Suprapubic skin (tissue), 4 donors: ENCODE results near the gene PELI2. TPM values are rescaled to one million over a fixed set of nuclear protein-coding genes. Genes with fewer than 3 reads are reported as not detected.

Experiments used
- DNase-seq, 2 donors: peaks; one replicate each; pipeline ENCODE4 v3.0.0-alpha.2; 2019; ENCODE audit warnings: low spot score in 2 of 2
- H3K27ac ChIP-seq: fragments of 200-600 bp; sonication (generic); one replicate; pipeline ENCODE4 v1.5.1; 2019
- H3K27me3 ChIP-seq: fragments of 200-600 bp; sonication (generic); one replicate; pipeline ENCODE4 v1.5.1; 2019
- H3K36me3 ChIP-seq: fragments of 200-600 bp; sonication (generic); one replicate; pipeline ENCODE4 v1.5.1; 2019
- H3K4me1 ChIP-seq: fragments of 200-600 bp; sonication (generic); one replicate; pipeline ENCODE4 v1.5.1; 2019
- H3K4me3 ChIP-seq: fragments of 200-600 bp; sonication (generic); one replicate; pipeline ENCODE4 v1.5.1; 2019; ENCODE audit warnings: mild to moderate bottlenecking
- H3K9me3 ChIP-seq: fragments of 200-600 bp; sonication (generic); one replicate; pipeline ENCODE4 v1.5.1; 2019
- EP300 ChIP-seq: sonication (generic); formaldehyde crosslinking; IDR thresholded peaks from one replicate; pipeline ENCODE4 v1.6.1; 2017; ENCODE audit warnings: antibody characterized with exemption
- POLR2A ChIP-seq, 2 donors: fragments of 450-650 bp; IDR thresholded peaks; one replicate each; pipeline ENCODE4 v1.6.1; 2017; ENCODE audit warnings: antibody characterized with exemption in 2 of 2, mild to moderate bottlenecking in 2 of 2, moderate library complexity in 2 of 2
- POLR2AphosphoS5 ChIP-seq, 3 donors: sonication (generic); formaldehyde crosslinking; IDR thresholded peaks; one replicate each; pipeline ENCODE4 v1.6.1; 2017; ENCODE audit warnings: antibody characterized with exemption in 3 of 3
- WGBS: methylation state at CpG from one replicate; pipeline ENCODE4 v1.1.5; 2018; 5-methylcytosine and 5-hydroxymethylcytosine counted together
- total RNA-seq, 4 donors: library from RNA; depleted of rRNA; stranded (reverse); fragments of >200 nt; gene quantifications; one replicate each; pipeline ENCODE4 v1.1.0, GENCODE V29; 2016
- TF ChIP-seq, protein P1 (sequence below), 2 donors: fragments of 200-600 bp in 1 of 2; fragments of 450-650 bp in 1 of 2; sonication (generic) in 1 of 2; IDR thresholded peaks; one replicate each; pipeline ENCODE4 v1.5.1; 2016 to 2019; ENCODE audit warnings: antibody characterized with exemption in 2 of 2, mild to moderate bottlenecking in 1 of 2, moderate library complexity in 1 of 2

The PELI2 gene
- total RNA-seq, 4 donors from 2014 or later: 6.9 to 19.4 (median 12.6) TPM

DNA sequence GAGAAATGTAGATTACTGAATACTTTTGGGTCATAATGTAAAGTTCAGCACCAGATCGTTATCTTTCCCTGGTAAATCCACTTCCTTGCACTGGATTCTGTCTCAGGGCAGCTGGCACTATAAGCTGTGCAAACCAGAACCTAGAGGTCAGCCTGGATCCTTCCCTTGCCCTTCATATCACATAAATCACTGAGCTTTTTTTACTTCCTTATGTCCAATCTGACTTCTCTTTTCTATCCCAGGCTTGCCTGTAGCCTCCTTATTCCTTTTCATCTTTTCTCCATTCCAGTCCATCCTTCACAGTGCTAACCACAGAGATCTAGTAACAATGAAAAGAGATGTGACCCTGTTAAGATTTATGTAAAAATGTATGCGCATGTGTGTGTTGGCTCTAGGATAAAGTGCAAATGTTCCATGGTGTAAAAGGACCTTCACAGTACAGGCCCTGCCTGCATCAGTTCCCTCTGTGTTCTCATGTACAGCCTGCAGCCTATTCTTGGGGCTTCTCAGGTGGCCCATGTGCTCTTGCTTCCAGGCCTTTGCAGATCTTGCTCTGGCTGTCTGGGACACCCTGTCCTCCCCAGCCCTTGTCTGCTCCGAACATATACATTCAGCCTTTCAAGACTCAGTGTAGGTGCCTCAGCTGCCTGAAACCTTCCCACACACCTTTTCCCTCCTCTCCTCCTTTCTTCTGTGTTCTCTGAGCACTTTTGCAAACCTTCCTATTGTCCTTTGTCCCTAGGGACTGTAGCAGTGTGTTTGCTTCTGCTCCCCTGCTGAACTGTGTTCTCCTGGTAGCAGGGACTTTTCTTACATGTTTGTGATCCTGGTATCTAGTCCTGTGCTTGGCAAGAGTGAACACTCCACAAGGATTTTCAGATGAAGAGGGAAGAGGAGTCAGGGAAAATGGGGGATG, 30.0 kb downstream of the PELI2 start:
- Histone ChIP-seq H3K27ac (no peak overlapping the region), H3K27me3 (no peaks in the 10 kb centered on the region), H3K4me3 (no peak overlapping the region), H3K9me3 (no peaks in the 10 kb centered on the region), H3K4me1 (peaks cover 4% of the 10 kb centered on the region), H3K36me3 (no peaks in the 10 kb centered on the region)
- WGBS: 76% methylated on average over 3 of the region's 3 CpGs
- no peak for DNase-seq
- TF ChIP-seq EP300: no peak
- TF ChIP-seq, protein P1, sequence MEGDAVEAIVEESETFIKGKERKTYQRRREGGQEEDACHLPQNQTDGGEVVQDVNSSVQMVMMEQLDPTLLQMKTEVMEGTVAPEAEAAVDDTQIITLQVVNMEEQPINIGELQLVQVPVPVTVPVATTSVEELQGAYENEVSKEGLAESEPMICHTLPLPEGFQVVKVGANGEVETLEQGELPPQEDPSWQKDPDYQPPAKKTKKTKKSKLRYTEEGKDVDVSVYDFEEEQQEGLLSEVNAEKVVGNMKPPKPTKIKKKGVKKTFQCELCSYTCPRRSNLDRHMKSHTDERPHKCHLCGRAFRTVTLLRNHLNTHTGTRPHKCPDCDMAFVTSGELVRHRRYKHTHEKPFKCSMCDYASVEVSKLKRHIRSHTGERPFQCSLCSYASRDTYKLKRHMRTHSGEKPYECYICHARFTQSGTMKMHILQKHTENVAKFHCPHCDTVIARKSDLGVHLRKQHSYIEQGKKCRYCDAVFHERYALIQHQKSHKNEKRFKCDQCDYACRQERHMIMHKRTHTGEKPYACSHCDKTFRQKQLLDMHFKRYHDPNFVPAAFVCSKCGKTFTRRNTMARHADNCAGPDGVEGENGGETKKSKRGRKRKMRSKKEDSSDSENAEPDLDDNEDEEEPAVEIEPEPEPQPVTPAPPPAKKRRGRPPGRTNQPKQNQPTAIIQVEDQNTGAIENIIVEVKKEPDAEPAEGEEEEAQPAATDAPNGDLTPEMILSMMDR (IDR thresholded peaks at IDR 0.05): no peak
- no peak for TF ChIP-seq POLR2A (IDR thresholded peaks at IDR 0.05)
- TF ChIP-seq POLR2AphosphoS5 (IDR thresholded peaks at IDR 0.05): no peak

DNA sequence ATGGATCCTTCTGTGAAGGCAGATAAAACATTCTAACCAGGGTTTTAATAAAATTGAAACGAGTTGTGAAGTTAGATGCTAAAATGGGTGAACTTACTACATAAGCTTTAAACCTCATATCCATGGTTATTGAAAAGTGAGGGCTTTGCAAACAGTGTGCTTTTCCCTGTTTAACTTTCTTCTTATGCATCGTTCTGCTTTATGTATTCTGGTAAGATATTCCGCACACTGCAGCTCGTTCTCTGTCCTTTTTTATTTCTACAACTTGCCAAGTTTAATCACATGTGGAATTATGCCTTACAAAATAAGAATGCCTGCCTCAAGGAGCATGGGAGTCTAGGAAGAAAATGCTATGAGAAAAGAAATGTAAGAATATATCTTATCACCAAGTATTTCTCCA, 30.9 kb downstream of the PELI2 start:
- no peak overlapping the region for H3K4me3 ChIP-seq
- H3K36me3 ChIP-seq: no peaks in the 10 kb centered on the region
- no peak for DNase-seq
- H3K27me3 ChIP-seq: no peaks in the 10 kb centered on the region
- WGBS: 76% methylated on average over 4 of the region's 4 CpGs
- no peak overlapping the region for H3K27ac ChIP-seq
- H3K9me3 ChIP-seq: no peaks in the 10 kb centered on the region
- H3K4me1 ChIP-seq: peaks cover 4% of the 10 kb centered on the region
- no peak for TF ChIP-seq EP300
- TF ChIP-seq POLR2A (IDR thresholded peaks at IDR 0.05): no peak
- TF ChIP-seq, protein P1 (IDR thresholded peaks at IDR 0.05): no peak
- no peak for TF ChIP-seq POLR2AphosphoS5 (IDR thresholded peaks at IDR 0.05)

DNA sequence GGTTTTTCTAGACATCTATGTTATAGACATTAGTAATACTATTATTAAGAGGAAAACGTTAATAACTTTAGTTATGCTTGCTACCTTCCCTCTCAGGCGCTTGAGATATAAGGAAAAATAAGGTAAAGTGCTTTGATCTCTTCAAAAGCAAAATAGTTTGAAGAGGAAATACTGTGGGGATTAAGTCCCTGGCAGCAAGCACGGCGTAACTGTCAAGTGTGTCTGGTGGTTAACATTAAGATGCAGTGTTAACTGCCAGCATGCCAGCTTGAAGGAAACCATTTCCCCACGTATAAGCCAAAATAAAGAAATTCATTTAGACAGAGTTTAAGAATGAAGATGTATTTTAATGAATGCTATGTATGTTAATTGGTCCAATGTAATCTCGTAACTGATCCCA, 31.8 kb downstream of the PELI2 start:
- Histone ChIP-seq H3K36me3 (no peaks in the 10 kb centered on the region), H3K27ac (no peak overlapping the region), H3K4me3 (no peak overlapping the region), H3K4me1 (peaks cover 4% of the 10 kb centered on the region), H3K27me3 (no peaks in the 10 kb centered on the region), H3K9me3 (no peaks in the 10 kb centered on the region)
- 75% methylated on average over 6 of the region's 6 CpGs for WGBS
- TF ChIP-seq, protein P1 (IDR thresholded peaks at IDR 0.05): no peak
- no peak for TF ChIP-seq POLR2AphosphoS5 (IDR thresholded peaks at IDR 0.05)
- TF ChIP-seq EP300: no peak
- TF ChIP-seq POLR2A (IDR thresholded peaks at IDR 0.05): no peak
- DNase-seq: no peak

DNA sequence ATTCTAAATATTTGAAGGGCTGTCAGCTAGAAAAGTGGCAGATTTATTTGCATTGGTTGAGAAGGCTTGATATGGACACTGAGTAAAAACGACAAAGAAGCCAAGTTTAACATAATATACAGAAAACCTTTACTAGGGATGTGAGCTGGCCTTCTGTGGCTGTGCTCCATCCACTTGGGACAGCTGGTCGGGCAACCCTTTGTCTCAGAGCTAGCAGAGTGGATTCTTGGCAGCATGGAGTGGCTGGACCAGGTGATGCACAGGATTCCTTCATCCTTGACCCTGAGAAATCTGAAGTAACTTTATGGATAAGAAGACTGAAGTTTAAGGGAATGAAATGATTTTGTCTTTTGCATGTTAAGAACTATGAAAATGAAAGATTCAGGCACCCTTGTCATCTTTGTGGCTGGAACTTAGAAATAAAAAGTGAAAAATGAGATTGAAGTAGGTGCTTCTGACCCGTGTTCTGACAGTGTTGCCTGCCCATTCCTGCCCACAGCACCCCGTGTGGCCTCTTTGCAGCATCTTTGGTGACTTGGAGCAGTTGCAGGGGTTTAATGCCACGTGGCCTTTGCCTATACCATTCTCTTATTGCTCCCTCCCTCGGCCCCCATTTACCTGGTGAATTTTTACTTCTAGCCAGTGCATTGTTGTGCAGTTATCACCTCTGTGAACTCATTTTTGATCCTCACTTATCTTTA, 32.6 kb downstream of the PELI2 start:
- DNase-seq: no peak
- no peaks in the 10 kb centered on the region for H3K27me3 ChIP-seq
- no peak for TF ChIP-seq POLR2AphosphoS5 (IDR thresholded peaks at IDR 0.05)
- TF ChIP-seq EP300: no peak
- TF ChIP-seq POLR2A (IDR thresholded peaks at IDR 0.05): no peak
- TF ChIP-seq, protein P1 (IDR thresholded peaks at IDR 0.05): no peak
- H3K4me3 ChIP-seq: no peak overlapping the region
- WGBS: 79% methylated on average over 6 of the region's 6 CpGs
- no peaks in the 10 kb centered on the region for H3K9me3 ChIP-seq
- H3K4me1 ChIP-seq: peaks cover 4% of the 10 kb centered on the region
- H3K36me3 ChIP-seq: no peaks in the 10 kb centered on the region
- no peak overlapping the region for H3K27ac ChIP-seq

DNA sequence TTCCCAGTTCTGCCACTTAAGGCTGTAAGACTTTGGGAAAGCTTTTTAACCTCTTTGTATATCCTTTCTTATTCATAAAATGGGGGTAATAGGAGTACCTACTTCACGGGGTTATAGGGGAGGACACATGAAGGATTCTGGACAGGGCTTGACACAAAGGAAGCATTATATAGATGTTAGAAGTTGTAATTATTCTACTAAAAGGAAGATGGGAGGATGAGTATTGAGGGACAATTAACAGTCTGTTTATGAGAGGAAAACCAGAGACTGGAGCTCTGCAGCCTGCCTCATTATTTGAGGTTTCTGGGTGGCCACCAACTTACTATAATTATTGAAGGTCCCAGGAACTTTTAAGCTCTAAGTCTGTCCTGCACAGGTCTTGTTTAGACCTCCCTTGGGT, 34.0 kb downstream of the PELI2 start:
- 94% methylated on average over 1 of the region's 1 CpG for WGBS
- no peaks in the 10 kb centered on the region for H3K9me3 ChIP-seq
- H3K4me3 ChIP-seq: no peak overlapping the region
- no peaks in the 10 kb centered on the region for H3K27me3 ChIP-seq
- TF ChIP-seq POLR2AphosphoS5 (IDR thresholded peaks at IDR 0.05) (no peak), POLR2A (IDR thresholded peaks at IDR 0.05) (no peak), EP300 (no peak)
- TF ChIP-seq, protein P1 (IDR thresholded peaks at IDR 0.05): no peak
- no peak overlapping the region for H3K27ac ChIP-seq
- peaks cover 4% of the 10 kb centered on the region for H3K4me1 ChIP-seq
- no peak for DNase-seq
- H3K36me3 ChIP-seq: no peaks in the 10 kb centered on the region
